ENCODE measurements around the gene WDR4. TPM values are rescaled to one million over a fixed set of nuclear protein-coding genes. Genes with fewer than 3 reads are reported as not detected.
"Not testable (repeated sequence)": the region's sequence is repeated elsewhere in the genome, so short reads cannot be mapped to it uniquely, and the experiment has no call there.

The WDR4 gene
- total and polyA plus RNA-seq, 2 donors, result 5.3 to 11.8 TPM

- not testable (repeated sequence) for H3K27me3 ChIP-seq (ENCODE audit: control insufficient read depth in 2 of 2, insufficient read depth in 1 of 2, low read length in 1 of 2)
Observed at GRCh38 chr21:42807293-42807895, 71.9 kb downstream of the WDR4 start.

GRCh38 chr21:42806509-42807140, 72.7 kb downstream of the WDR4 start:
- Histone ChIP-seq H3K4me1 (ENCODE audit: control insufficient read depth in 2 of 2, insufficient read depth in 2 of 2, low read length in 2 of 2) (no peaks in the 10 kb centered on the region), H3K9me3 (ENCODE audit: control insufficient read depth in 2 of 2, insufficient read depth in 1 of 2, low read length in 1 of 2) (no peaks in the 10 kb centered on the region), H3K36me3 (ENCODE audit: control insufficient read depth in 2 of 2, insufficient read depth in 2 of 2, low read length in 1 of 2) (no peaks in the 10 kb centered on the region), H3K27ac (ENCODE audit: low read depth in 1 of 2, low read length in 1 of 2) (peak overlapping the region in 1 of 2 donors; percentile 18), H3K27me3 (ENCODE audit: control insufficient read depth in 2 of 2, insufficient read depth in 1 of 2, low read length in 1 of 2) (no peaks in the 10 kb centered on the region), H3K4me3 (ENCODE audit: low read length in 2 of 2) (no peak overlapping the region)
- no peak for DNase-seq (ENCODE audit: low read depth in 6 of 9, low spot score in 9 of 9)
- 67% methylated on average over 14 of the region's 14 CpGs for WGBS

More at GRCh38 chr21:42807293-42807895, 71.9 kb downstream of the WDR4 start:
- not testable (repeated sequence) for H3K4me3 ChIP-seq (ENCODE audit: low read length in 2 of 2); H3K36me3 ChIP-seq (ENCODE audit: control insufficient read depth in 2 of 2, insufficient read depth in 2 of 2, low read length in 1 of 2); DNase-seq (ENCODE audit: low read depth in 6 of 9, low spot score in 9 of 9); H3K4me1 ChIP-seq (ENCODE audit: control insufficient read depth in 2 of 2, insufficient read depth in 2 of 2, low read length in 2 of 2); H3K27ac ChIP-seq (ENCODE audit: low read depth in 1 of 2, low read length in 1 of 2); H3K9me3 ChIP-seq (ENCODE audit: control insufficient read depth in 2 of 2, insufficient read depth in 1 of 2, low read length in 1 of 2)
- 95% methylated on average over 16 of the region's 16 CpGs for WGBS

GRCh38 chr21:42801616-42802015, 77.7 kb downstream of the WDR4 start:
- not testable (repeated sequence) for H3K4me3 ChIP-seq (ENCODE audit: low read length in 2 of 2); H3K9me3 ChIP-seq (ENCODE audit: control insufficient read depth in 2 of 2, insufficient read depth in 1 of 2, low read length in 1 of 2); H3K36me3 ChIP-seq (ENCODE audit: control insufficient read depth in 2 of 2, insufficient read depth in 2 of 2, low read length in 1 of 2); DNase-seq (ENCODE audit: low read depth in 6 of 9, low spot score in 9 of 9); H3K4me1 ChIP-seq (ENCODE audit: control insufficient read depth in 2 of 2, insufficient read depth in 2 of 2, low read length in 2 of 2); H3K27ac ChIP-seq (ENCODE audit: low read depth in 1 of 2, low read length in 1 of 2); H3K27me3 ChIP-seq (ENCODE audit: control insufficient read depth in 2 of 2, insufficient read depth in 1 of 2, low read length in 1 of 2)
- over 99% methylated on average over 6 of the region's 6 CpGs for WGBS

- no peak overlapping the region for H3K27ac ChIP-seq (ENCODE audit: low read depth in 1 of 2, low read length in 1 of 2)
- no peaks in the 10 kb centered on the region for H3K4me1 ChIP-seq (ENCODE audit: control insufficient read depth in 2 of 2, insufficient read depth in 2 of 2, low read length in 2 of 2)
- no peaks in the 10 kb centered on the region for H3K36me3 ChIP-seq (ENCODE audit: control insufficient read depth in 2 of 2, insufficient read depth in 2 of 2, low read length in 1 of 2)
- 54% methylated on average over 5 of the region's 5 CpGs for WGBS
- H3K27me3 ChIP-seq (ENCODE audit: control insufficient read depth in 2 of 2, insufficient read depth in 1 of 2, low read length in 1 of 2), result no peaks in the 10 kb centered on the region
- H3K4me3 ChIP-seq (ENCODE audit: low read length in 2 of 2), result no peak overlapping the region
- DNase-seq (ENCODE audit: low read depth in 6 of 9, low spot score in 9 of 9), result no peak
- H3K9me3 ChIP-seq (ENCODE audit: control insufficient read depth in 2 of 2, insufficient read depth in 1 of 2, low read length in 1 of 2), result no peaks in the 10 kb centered on the region
Observed at GRCh38 chr21:42799948-42800347, 79.4 kb downstream of the WDR4 start.

DNA sequence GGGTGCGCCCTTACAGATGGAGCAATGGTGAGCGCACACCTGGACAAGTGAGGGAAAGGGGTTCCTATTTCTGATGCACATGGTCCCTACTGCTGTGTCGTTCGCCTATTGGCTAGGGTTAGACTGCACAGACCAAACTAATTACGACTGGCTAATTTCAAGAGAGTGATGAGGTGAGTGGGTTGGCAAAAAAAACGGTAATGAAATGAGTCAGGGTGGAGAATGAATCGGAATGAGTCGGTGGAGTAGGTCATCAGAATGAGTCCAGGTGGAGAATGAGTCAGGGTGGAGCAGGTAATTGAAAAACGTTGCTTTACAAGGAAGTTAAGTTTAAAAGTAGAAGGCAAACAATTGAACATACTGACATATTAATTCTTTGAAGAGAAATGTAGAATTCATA, 79.8 kb downstream of the WDR4 start:
- no peaks in the 10 kb centered on the region for H3K9me3 ChIP-seq (ENCODE audit: control insufficient read depth in 2 of 2, insufficient read depth in 1 of 2, low read length in 1 of 2)
- no peak overlapping the region for H3K4me3 ChIP-seq (ENCODE audit: low read length in 2 of 2)
- H3K4me1 ChIP-seq (ENCODE audit: control insufficient read depth in 2 of 2, insufficient read depth in 2 of 2, low read length in 2 of 2), result no peaks in the 10 kb centered on the region
- no peaks in the 10 kb centered on the region for H3K27me3 ChIP-seq (ENCODE audit: control insufficient read depth in 2 of 2, insufficient read depth in 1 of 2, low read length in 1 of 2)
- H3K36me3 ChIP-seq (ENCODE audit: control insufficient read depth in 2 of 2, insufficient read depth in 2 of 2, low read length in 1 of 2), result no peaks in the 10 kb centered on the region
- 84% methylated on average over 9 of the region's 9 CpGs for WGBS
- DNase-seq (ENCODE audit: low read depth in 6 of 9, low spot score in 9 of 9), result no peak
- H3K27ac ChIP-seq (ENCODE audit: low read depth in 1 of 2, low read length in 1 of 2), result no peak overlapping the region

Other genes with a start within 250 kb of the WDR4 start
- 8.2 TPM for gene PDE9A, start 225.9 kb downstream of the WDR4 start, total RNA-seq
- 14.5 TPM for gene PDE9A, start 225.9 kb downstream of the WDR4 start, polyA plus RNA-seq
- gene NDUFV3, start 13.8 kb upstream of the WDR4 start, total RNA-seq, result 19.8 TPM
- 23.9 TPM for gene NDUFV3, start 13.8 kb upstream of the WDR4 start, polyA plus RNA-seq
- gene ERVH48-1, start 46.1 kb upstream of the WDR4 start, total RNA-seq, result 3.4 TPM
- 1.1 TPM for gene ERVH48-1, start 46.1 kb upstream of the WDR4 start, polyA plus RNA-seq
- 10.8 TPM for gene PKNOX1, start 95.0 kb upstream of the WDR4 start, total RNA-seq
- gene PKNOX1, start 95.0 kb upstream of the WDR4 start, polyA plus RNA-seq, result 13.4 TPM
- gene CBS, start 196.3 kb upstream of the WDR4 start, total RNA-seq, result 2.3 TPM
- 1.9 TPM for gene CBS, start 196.3 kb upstream of the WDR4 start, polyA plus RNA-seq
- 13.3 TPM for gene U2AF1, start 228.0 kb upstream of the WDR4 start, total RNA-seq
- 51.6 TPM for gene U2AF1, start 228.0 kb upstream of the WDR4 start, polyA plus RNA-seq